NT2/D1 (cell line): Measurements from ENCODE around the gene CYGB.

Experiments
- SUZ12 ChIP-seq: IDR thresholded peaks from 2 replicates; pipeline ENCODE4 v1.6.1; 2011; ENCODE audit not compliant: insufficient read length, insufficient read depth; ENCODE audit errors: extremely low read depth
- YY1 ChIP-seq: IDR thresholded peaks from 2 replicates; pipeline ENCODE4 v1.6.1; 2011; ENCODE audit not compliant: insufficient read length, insufficient read depth
- ZNF274 ChIP-seq: IDR thresholded peaks from 2 replicates; pipeline ENCODE4 v1.6.1; 2011; ENCODE audit warnings: mild to moderate bottlenecking, low read depth, low read length

GRCh38 chr17:76502341-76503211 lies 34.9 kb downstream of the CYGB start:
- TF ChIP-seq ZNF274 (no peak), YY1 (no peak), SUZ12 (no peak)
